Karpas-422 (cell line): Measurements from ENCODE around the gene CASP10. TPM values are rescaled to one million over a fixed set of nuclear protein-coding genes. Genes with fewer than 3 reads are reported as not detected.
A peak's percentile ranks its signal among the peaks of the same experiment; 100 is the strongest.
"Not testable (repeated sequence)": the region's sequence is repeated elsewhere in the genome, so short reads cannot be mapped to it uniquely, and the experiment has no call there.

Experiments
- DNase-seq: peaks from one replicate; pipeline ENCODE4 v3.0.0-alpha.2; 2015
- H2AFZ ChIP-seq: fragments of 200-600 bp; sonication (generic); 2 replicates; pipeline ENCODE4 v1.6.1; 2014; ENCODE audit warnings: antibody characterized with exemption, low read length, mixed read lengths
- H3K27ac ChIP-seq: fragments of 200-600 bp; sonication (generic); 2 replicates; pipeline ENCODE4 v1.5.1; 2014; ENCODE audit warnings: mild to moderate bottlenecking, low read length, moderate library complexity
- H3K27me3 ChIP-seq: fragments of 200-600 bp; sonication (generic); 2 replicates; pipeline ENCODE4 v1.6.1; 2014; ENCODE audit warnings: low read length, mixed read lengths
- H3K36me3 ChIP-seq: fragments of 200-600 bp; sonication (generic); 2 replicates; pipeline ENCODE4 v1.6.1; 2014; ENCODE audit warnings: low read length, mixed read lengths; ENCODE audit not compliant: insufficient read depth
- H3K4me1 ChIP-seq: fragments of 200-600 bp; sonication (generic); 2 replicates; pipeline ENCODE4 v1.6.1; 2014; ENCODE audit warnings: mild to moderate bottlenecking, low read length, mixed read lengths
- H3K4me2 ChIP-seq: fragments of 200-600 bp; sonication (generic); 2 replicates; pipeline ENCODE4 v1.6.1; 2014; ENCODE audit warnings: low read length, low read depth, mild to moderate bottlenecking; ENCODE audit not compliant: poor library complexity, severe bottlenecking
- H3K4me3 ChIP-seq: fragments of 200-600 bp; sonication (generic); 2 replicates; pipeline ENCODE4 v1.5.1; 2014; ENCODE audit warnings: mild to moderate bottlenecking, antibody characterized with exemption, low read length, mixed read lengths
- H3K79me2 ChIP-seq: fragments of 200-600 bp; sonication (generic); 2 replicates; pipeline ENCODE4 v1.6.1; 2014; ENCODE audit warnings: mild to moderate bottlenecking, low read length, mixed read lengths
- H3K9ac ChIP-seq: fragments of 200-600 bp; sonication (generic); 2 replicates; pipeline ENCODE4 v1.6.0; 2014; ENCODE audit warnings: low read length
- H3K9me2 ChIP-seq: fragments of 200-600 bp; sonication (generic), shearing (Covaris generic); replicated peaks from 2 replicates; pipeline ENCODE4 v1.6.0; 2014; ENCODE audit warnings: mild to moderate bottlenecking, low read length, moderate library complexity; ENCODE audit not compliant: insufficient read depth
- H3K9me3 ChIP-seq: fragments of 300-700, 200-600 bp; sonication (generic); 2 replicates; pipeline ENCODE4 v1.6.1; 2014; ENCODE audit warnings: low read length, mixed read lengths
- H4K20me1 ChIP-seq: fragments of 200-600 bp; sonication (generic); 2 replicates; pipeline ENCODE4 v1.6.1; 2014; ENCODE audit warnings: mild to moderate bottlenecking, antibody characterized with exemption, low read length, low read depth; ENCODE audit not compliant: insufficient read depth
- total RNA-seq: library from RNA; depleted of rRNA; stranded (reverse); fragments of >200 nt; shearing (Covaris generic); gene quantifications from 2 replicates; pipeline ENCODE4 v1.2.3, GENCODE V29; 2014; ENCODE audit warnings: low replicate concordance

CASP10 gene
- total RNA-seq, 1 experiment from 2014 or later, result 0.48 TPM

GRCh38 chr2:201234663-201235135 lies 51.8 kb downstream of the CASP10 start:
- Histone ChIP-seq H3K9me3 (no peaks in the 10 kb centered on the region), H3K9ac (peak overlapping the region; percentile 74), H3K4me3 (peak overlapping the region; percentile 70), H2AFZ (no peak overlapping the region), H3K36me3 (peaks cover 3% of the 10 kb centered on the region; the same call in 1 of the 2 replicates), H4K20me1 (no peaks in the 10 kb centered on the region), H3K79me2 (peaks cover 26% of the 10 kb centered on the region), H3K27ac (no peak overlapping the region; the same call in 1 of the 2 replicates), H3K9me2 (no peaks in the 10 kb centered on the region), H3K4me1 (peaks cover 44% of the 10 kb centered on the region), H3K27me3 (no peaks in the 10 kb centered on the region), H3K4me2 (peak overlapping the region; percentile 80)
- no peak for DNase-seq

GRCh38 chr2:201235860-201236811 lies 53.2 kb downstream of the CASP10 start:
- no peaks in the 10 kb centered on the region for H3K9me2 ChIP-seq
- peaks cover 44% of the 10 kb centered on the region for H3K4me1 ChIP-seq
- no peak overlapping the region for H3K27ac ChIP-seq
- peak overlapping the region; percentile 70 for H3K4me3 ChIP-seq
- peak overlapping the region; percentile 80 for H3K4me2 ChIP-seq
- H2AFZ ChIP-seq, result no peak overlapping the region
- no peaks in the 10 kb centered on the region for H4K20me1 ChIP-seq
- peak; percentile 89 for DNase-seq
- peak overlapping the region; percentile 6; the same call in 1 of the 2 replicates for H3K9ac ChIP-seq
- H3K36me3 ChIP-seq, result peaks cover 12% of the 10 kb centered on the region; the same call in 1 of the 2 replicates
- peaks cover 26% of the 10 kb centered on the region for H3K79me2 ChIP-seq
- H3K27me3 ChIP-seq, result no peaks in the 10 kb centered on the region
- no peaks in the 10 kb centered on the region for H3K9me3 ChIP-seq

GRCh38 chr2:201237486-201238123 lies 54.7 kb downstream of the CASP10 start:
- peaks cover 12% of the 10 kb centered on the region; the same call in 1 of the 2 replicates for H3K36me3 ChIP-seq
- H3K79me2 ChIP-seq, result peaks cover 26% of the 10 kb centered on the region
- H3K4me1 ChIP-seq, result peaks cover 40% of the 10 kb centered on the region
- H3K4me2 ChIP-seq, result no peak overlapping the region
- no peak overlapping the region for H3K4me3 ChIP-seq
- H2AFZ ChIP-seq, result no peak overlapping the region
- no peak for DNase-seq
- no peak overlapping the region for H3K9ac ChIP-seq
- H3K9me3 ChIP-seq, result no peaks in the 10 kb centered on the region
- no peaks in the 10 kb centered on the region for H4K20me1 ChIP-seq
- H3K27me3 ChIP-seq, result no peaks in the 10 kb centered on the region
- H3K27ac ChIP-seq, result no peak overlapping the region
- no peaks in the 10 kb centered on the region for H3K9me2 ChIP-seq

GRCh38 chr2:201239167-201239935 lies 56.4 kb downstream of the CASP10 start:
- H4K20me1 ChIP-seq, H3K9me3 ChIP-seq, H3K9me2 ChIP-seq, H2AFZ ChIP-seq, H3K27ac ChIP-seq, H3K4me2 ChIP-seq, H3K9ac ChIP-seq, H3K27me3 ChIP-seq, DNase-seq, H3K4me3 ChIP-seq: not testable (repeated sequence)
- H3K79me2 ChIP-seq, result peaks cover 20% of the 10 kb centered on the region
- H3K36me3 ChIP-seq, result peaks cover 12% of the 10 kb centered on the region; the same call in 1 of the 2 replicates
- peaks cover 33% of the 10 kb centered on the region for H3K4me1 ChIP-seq

- no peaks in the 10 kb centered on the region; the same call in 1 of the 2 replicates for H3K79me2 ChIP-seq
- H3K27ac ChIP-seq, result no peak overlapping the region
- no peaks in the 10 kb centered on the region for H4K20me1 ChIP-seq
- H3K36me3 ChIP-seq, result peaks cover 12% of the 10 kb centered on the region; the same call in 1 of the 2 replicates
- H3K4me3 ChIP-seq, result no peak overlapping the region
- H2AFZ ChIP-seq, result no peak overlapping the region
- no peaks in the 10 kb centered on the region for H3K9me3 ChIP-seq
- H3K4me2 ChIP-seq, result no peak overlapping the region
- H3K27me3 ChIP-seq, result no peaks in the 10 kb centered on the region
- H3K4me1 ChIP-seq, result peaks cover 24% of the 10 kb centered on the region
- no peaks in the 10 kb centered on the region for H3K9me2 ChIP-seq
- H3K9ac ChIP-seq, result no peak overlapping the region
- no peak for DNase-seq
These were observed 59.8 kb downstream of the CASP10 start for GRCh38 chr2:201242571-201243277.

GRCh38 chr2:201244829-201245228 lies 61.9 kb downstream of the CASP10 start:
- Histone ChIP-seq H3K4me1 (peaks cover 24% of the 10 kb centered on the region), H3K79me2 (no peaks in the 10 kb centered on the region), H3K27ac (no peak overlapping the region), H3K36me3 (peaks cover 8% of the 10 kb centered on the region; the same call in 1 of the 2 replicates), H3K4me2 (no peak overlapping the region), H2AFZ (no peak overlapping the region), H3K9me3 (no peaks in the 10 kb centered on the region), H3K9me2 (no peaks in the 10 kb centered on the region), H4K20me1 (no peaks in the 10 kb centered on the region), H3K4me3 (no peak overlapping the region), H3K27me3 (no peaks in the 10 kb centered on the region), H3K9ac (no peak overlapping the region)
- DNase-seq, result no peak

GRCh38 chr2:201246280-201246679 lies 63.3 kb downstream of the CASP10 start:
- no peaks in the 10 kb centered on the region for H3K27me3 ChIP-seq
- no peaks in the 10 kb centered on the region for H3K36me3 ChIP-seq
- H4K20me1 ChIP-seq, result no peaks in the 10 kb centered on the region
- H3K9me3 ChIP-seq, result no peaks in the 10 kb centered on the region
- no peak overlapping the region for H3K9ac ChIP-seq
- no peak overlapping the region for H2AFZ ChIP-seq
- H3K27ac ChIP-seq, result no peak overlapping the region
- peaks cover 24% of the 10 kb centered on the region for H3K4me1 ChIP-seq
- no peak for DNase-seq
- H3K4me2 ChIP-seq, result no peak overlapping the region
- no peaks in the 10 kb centered on the region for H3K9me2 ChIP-seq
- H3K79me2 ChIP-seq, result no peaks in the 10 kb centered on the region
- H3K4me3 ChIP-seq, result no peak overlapping the region
